GM12878 (cell line): ENCODE data around the gene TNRC6C. TPM values are rescaled to one million over a fixed set of nuclear protein-coding genes. Genes with fewer than 3 reads are reported as not detected.

Experiments used
- ATAC-seq: fragments of 200-7000 bp; cut with Tn5 transposase; 3 replicates; pipeline ENCODE4 v1.9.1; 2020; ENCODE audit warnings: mild to moderate bottlenecking, moderate library complexity
- BruUV-seq: library from RNA; stranded (reverse); fragments of 400-500 nt; replicated peaks from 2 replicates; lab custom pipeline; 2021; lab: Mats Ljungman, UMichigan
- CTCF ChIA-PET: fragments of 300-600 bp; sonication (Branson Sonifier 250); formaldehyde crosslinking; extraction: SDS; loops from one replicate; lab custom pipeline; 2021; ENCODE audit warnings: inconsistent platforms; lab: Yijun Ruan, JAX
- POLR2A ChIA-PET: fragments of 350-600 bp; formaldehyde crosslinking; extraction: SDS; loops from one replicate; lab custom pipeline; 2021; ENCODE audit warnings: inconsistent platforms; lab: Charles Lee
- RAD21 ChIA-PET: fragments of 300-600 bp; sonication (Branson Sonifier 250); formaldehyde crosslinking; loops from one replicate; lab custom pipeline; 2023; ENCODE audit warnings: antibody characterized with exemption; ENCODE audit not compliant: unreplicated experiment; lab: Charles Lee
- SMC1A ChIA-PET: fragments of 300-600 bp; sonication (Branson Sonifier 250); formaldehyde crosslinking; loops from one replicate; lab custom pipeline; 2023; ENCODE audit not compliant: unreplicated experiment, uncharacterized antibody; lab: Charles Lee
- DNase-seq: peaks from one replicate; pipeline ENCODE4 v3.0.0-alpha.2; 2011; ENCODE audit warnings: low read depth, low spot score
- FAIRE-seq: peaks from 3 replicates; lab custom pipeline; 2011; peaks lifted over from hg19 to GRCh38; lab: Jason Lieb, UNC
- H2AFZ ChIP-seq: 2 replicates; pipeline ENCODE4 v1.6.0; 2011; ENCODE audit warnings: low read depth, low read length, control low read depth; ENCODE audit not compliant: control insufficient read depth
- H3K27ac ChIP-seq: 2 replicates; pipeline ENCODE4 v1.5.1; 2011; ENCODE audit warnings: control low read depth; ENCODE audit not compliant: control insufficient read depth, insufficient read depth
- H3K27me3 ChIP-seq, 2 experiments: replicated peaks in 1 of 2; 2 replicates each; pipeline versions ENCODE4 v1.6.0 to v1.6.1; 2011; ENCODE audit warnings: low read length in 1 of 2; ENCODE audit not compliant: control insufficient read depth in 2 of 2, insufficient read depth in 2 of 2
- H3K36me3 ChIP-seq, 2 experiments: 2 replicates each; pipeline ENCODE4 v1.5.1; 2011; ENCODE audit warnings: low read length in 1 of 2; ENCODE audit not compliant: control insufficient read depth in 2 of 2, insufficient read depth in 2 of 2
- H3K4me1 ChIP-seq: 2 replicates; pipeline ENCODE4 v1.6.1; 2011; ENCODE audit warnings: mild to moderate bottlenecking, low read length, moderate library complexity, mixed read lengths; ENCODE audit not compliant: control insufficient read depth, insufficient read depth
- H3K4me2 ChIP-seq: 2 replicates; pipeline ENCODE4 v1.6.0; 2011; ENCODE audit warnings: control low read depth; ENCODE audit not compliant: control insufficient read depth, insufficient read depth
- H3K4me3 ChIP-seq: fragments of 200-600 bp; sonication (generic); 2 replicates; pipeline ENCODE4 v1.5.1; 2016
- H3K79me2 ChIP-seq: 2 replicates; pipeline ENCODE4 v1.6.0; 2011; ENCODE audit warnings: low read length; ENCODE audit not compliant: control insufficient read depth, insufficient read depth
- H3K9ac ChIP-seq: 2 replicates; pipeline ENCODE4 v1.8.0; 2011; ENCODE audit warnings: low read length, control low read depth, mixed read lengths; ENCODE audit not compliant: control insufficient read depth, insufficient read depth
- H3K9me3 ChIP-seq: replicated peaks from 3 replicates; pipeline ENCODE4 v1.5.1; 2011; ENCODE audit warnings: mild to moderate bottlenecking, low read length; ENCODE audit not compliant: control insufficient read depth, insufficient read depth
- H4K20me1 ChIP-seq: 2 replicates; pipeline ENCODE4 v1.6.0; 2011; ENCODE audit not compliant: control insufficient read depth, insufficient read depth
- ASH2L ChIP-seq: fragments of 300-600, 200-600 bp; sonication (generic); IDR thresholded peaks from 2 replicates; pipeline ENCODE4 v1.6.1; 2017; ENCODE audit warnings: low read depth, mild to moderate bottlenecking, borderline replicate concordance
- CHD1 ChIP-seq: IDR thresholded peaks from 2 replicates; pipeline ENCODE4 v1.6.1; 2012; ENCODE audit warnings: low read depth, low read length, improper control_type of control experiment
- CREB1 ChIP-seq: IDR thresholded peaks from 2 replicates; pipeline ENCODE4 v1.6.1; 2012; ENCODE audit warnings: low read depth, mild to moderate bottlenecking, inconsistent platforms
- ESRRA ChIP-seq: IDR thresholded peaks from 2 replicates; pipeline ENCODE4 v1.6.1; 2012; ENCODE audit warnings: mild to moderate bottlenecking, low read length, improper control_type of control experiment
- HSF1 ChIP-seq: fragments of 150-350 bp; IDR thresholded peaks from 2 replicates; pipeline ENCODE4 v1.6.1; 2014; ENCODE audit warnings: mild to moderate bottlenecking, low read depth, low read length
- MYB ChIP-seq: fragments of 150-350 bp; IDR thresholded peaks from 2 replicates; pipeline ENCODE4 v1.6.1; 2014; ENCODE audit warnings: mild to moderate bottlenecking, low read depth, low read length, borderline replicate concordance
- POLR2AphosphoS2 ChIP-seq: IDR thresholded peaks from 2 replicates; pipeline ENCODE4 v1.6.1; 2011; ENCODE audit warnings: low read depth, mild to moderate bottlenecking, low read length, improper control_type of control experiment, moderate library complexity
- SREBF1 ChIP-seq: IDR thresholded peaks from 2 replicates; pipeline ENCODE4 v1.6.1; 2012; ENCODE audit warnings: mild to moderate bottlenecking, low read length
- WGBS: methylation state at CpG from one replicate; pipeline ENCODE4 v1.1.6; 2016; ENCODE audit warnings: low lambda C conversion rate; ENCODE audit not compliant: insufficient replicate concordance, insufficient coverage; ENCODE audit errors: missing lambda C conversion rate; 5-methylcytosine and 5-hydroxymethylcytosine counted together
- in situ Hi-C: fragments of 300-500 bp; cut with MboI; formaldehyde crosslinking; loops from 9 replicates; pipeline ENCODE4 v1.14.3; 2018; ENCODE audit warnings: mixed read lengths
- intact Hi-C: fragments of 100-400 bp; cut with micrococcal nuclease; formaldehyde crosslinking; loops from one replicate; pipeline ENCODE4 v1.14.2; 2022; ENCODE audit not compliant: unreplicated experiment
- polyA plus RNA-seq, 11 experiments: library from polyadenylated mRNA; depleted of rRNA in 4 of 11; unstranded in 6 of 11; stranded (reverse) in 5 of 11; fragments of >200 nt; fragmentation: Nextera tagmentation in 4 of 11; fragmentation: Illumina TruSeq in 1 of 11; extraction: Ambion mirVana in 4 of 11; extraction: Trizol in 1 of 11; gene quantifications; 1 replicate in 1 of 11; 2 replicates in 10 of 11; pipeline versions ENCODE4 v1.2.1 to v1.2.3, GENCODE V29; 2011 to 2016; ENCODE audit warnings: inconsistent platforms in 2 of 11, missing spikeins in 2 of 11, low read depth in 1 of 11
- total RNA-seq, 4 experiments: library from RNA; depleted of rRNA in 3 of 4; stranded (reverse); fragments of >200 nt in 3 of 4; fragmentation: Illumina TruSeq in 1 of 4; extraction: Trizol in 1 of 4; gene quantifications; 2 replicates each; pipeline versions ENCODE4 v1.2.1 to v1.2.3, GENCODE V29; 2013 to 2021
- TF ChIP-seq, protein P1 (sequence below): fragments of 450-650 bp; IDR thresholded peaks from 2 replicates; pipeline ENCODE4 v1.6.1; 2016; ENCODE audit warnings: mild to moderate bottlenecking, moderate library complexity, borderline replicate concordance
- TF ChIP-seq, protein P2 (sequence below): IDR thresholded peaks from 2 replicates; pipeline ENCODE4 v1.6.1; 2011; ENCODE audit warnings: low read depth, low read length, improper control_type of control experiment, borderline replicate concordance

TNRC6C gene
- total and polyA plus RNA-seq, 10 of the 15 experiments (the other 5 are each of a cell fraction or from before 2014, with no cell fraction given): 0.40 to 6.1 (median 0.96) TPM

- H3K4me1 ChIP-seq: peaks cover 7% of the 10 kb centered on the region; the same call in 1 of the 2 replicates
Measured at GRCh38 chr17:77966476-77966875, 8.0 kb downstream of the TNRC6C start.

DNA sequence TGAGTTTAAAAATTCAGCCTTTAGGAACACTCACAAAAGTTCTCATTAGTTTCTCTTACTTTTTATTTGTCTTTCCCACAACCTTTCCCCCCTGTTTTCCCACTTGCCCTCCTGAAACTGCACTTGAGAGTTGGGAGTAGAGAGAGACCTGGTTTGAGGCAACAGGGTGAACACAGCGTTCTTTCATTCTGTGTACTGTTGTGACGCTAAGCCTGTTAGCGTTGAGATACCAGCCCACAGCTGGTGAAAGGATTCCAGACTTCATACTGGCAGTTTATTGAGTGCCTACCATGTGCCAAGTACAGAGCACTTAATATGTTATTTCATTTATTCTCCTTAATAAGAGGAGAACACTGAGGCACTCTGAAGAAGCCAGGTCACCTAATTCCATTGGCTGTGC lies 10.3 kb downstream of the TNRC6C start:
- H3K27ac ChIP-seq: no peak overlapping the region
- ATAC-seq (no peak), DNase-seq (no peak), FAIRE-seq (no peak)
- H2AFZ ChIP-seq: no peak overlapping the region
- no peaks in the 10 kb centered on the region for H4K20me1 ChIP-seq
- no peaks in the 10 kb centered on the region for H3K27me3 ChIP-seq
- H3K4me1 ChIP-seq: no peaks in the 10 kb centered on the region
- H3K9me3 ChIP-seq: no peaks in the 10 kb centered on the region
- 76% methylated on average over 3 of the region's 3 CpGs for WGBS
- intact Hi-C loops: no loop called here
- in situ Hi-C loops: no loop called here
- SMC1A ChIA-PET: no interaction called here
- H3K79me2 ChIP-seq: no peaks in the 10 kb centered on the region
- no TSS peak for BruUV-seq
- no peaks in the 10 kb centered on the region for H3K36me3 ChIP-seq
- H3K4me3 ChIP-seq: no peak overlapping the region
- TF ChIP-seq MYB (no peak), CREB1 (no peak), HSF1 (no peak), ESRRA (no peak), ASH2L (no peak), CHD1 (no peak), POLR2AphosphoS2 (no peak)
- TF ChIP-seq, protein P1, sequence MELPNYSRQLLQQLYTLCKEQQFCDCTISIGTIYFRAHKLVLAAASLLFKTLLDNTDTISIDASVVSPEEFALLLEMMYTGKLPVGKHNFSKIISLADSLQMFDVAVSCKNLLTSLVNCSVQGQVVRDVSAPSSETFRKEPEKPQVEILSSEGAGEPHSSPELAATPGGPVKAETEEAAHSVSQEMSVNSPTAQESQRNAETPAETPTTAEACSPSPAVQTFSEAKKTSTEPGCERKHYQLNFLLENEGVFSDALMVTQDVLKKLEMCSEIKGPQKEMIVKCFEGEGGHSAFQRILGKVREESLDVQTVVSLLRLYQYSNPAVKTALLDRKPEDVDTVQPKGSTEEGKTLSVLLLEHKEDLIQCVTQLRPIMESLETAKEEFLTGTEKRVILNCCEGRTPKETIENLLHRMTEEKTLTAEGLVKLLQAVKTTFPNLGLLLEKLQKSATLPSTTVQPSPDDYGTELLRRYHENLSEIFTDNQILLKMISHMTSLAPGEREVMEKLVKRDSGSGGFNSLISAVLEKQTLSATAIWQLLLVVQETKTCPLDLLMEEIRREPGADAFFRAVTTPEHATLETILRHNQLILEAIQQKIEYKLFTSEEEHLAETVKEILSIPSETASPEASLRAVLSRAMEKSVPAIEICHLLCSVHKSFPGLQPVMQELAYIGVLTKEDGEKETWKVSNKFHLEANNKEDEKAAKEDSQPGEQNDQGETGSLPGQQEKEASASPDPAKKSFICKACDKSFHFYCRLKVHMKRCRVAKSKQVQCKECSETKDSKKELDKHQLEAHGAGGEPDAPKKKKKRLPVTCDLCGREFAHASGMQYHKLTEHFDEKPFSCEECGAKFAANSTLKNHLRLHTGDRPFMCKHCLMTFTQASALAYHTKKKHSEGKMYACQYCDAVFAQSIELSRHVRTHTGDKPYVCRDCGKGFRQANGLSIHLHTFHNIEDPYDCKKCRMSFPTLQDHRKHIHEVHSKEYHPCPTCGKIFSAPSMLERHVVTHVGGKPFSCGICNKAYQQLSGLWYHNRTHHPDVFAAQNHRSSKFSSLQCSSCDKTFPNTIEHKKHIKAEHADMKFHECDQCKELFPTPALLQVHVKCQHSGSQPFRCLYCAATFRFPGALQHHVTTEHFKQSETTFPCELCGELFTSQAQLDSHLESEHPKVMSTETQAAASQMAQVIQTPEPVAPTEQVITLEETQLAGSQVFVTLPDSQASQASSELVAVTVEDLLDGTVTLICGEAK: no peak
- TF ChIP-seq, protein P2, sequence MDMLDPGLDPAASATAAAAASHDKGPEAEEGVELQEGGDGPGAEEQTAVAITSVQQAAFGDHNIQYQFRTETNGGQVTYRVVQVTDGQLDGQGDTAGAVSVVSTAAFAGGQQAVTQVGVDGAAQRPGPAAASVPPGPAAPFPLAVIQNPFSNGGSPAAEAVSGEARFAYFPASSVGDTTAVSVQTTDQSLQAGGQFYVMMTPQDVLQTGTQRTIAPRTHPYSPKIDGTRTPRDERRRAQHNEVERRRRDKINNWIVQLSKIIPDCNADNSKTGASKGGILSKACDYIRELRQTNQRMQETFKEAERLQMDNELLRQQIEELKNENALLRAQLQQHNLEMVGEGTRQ: no peak
- H3K9ac ChIP-seq: no peak overlapping the region
- no peak overlapping the region for H3K4me2 ChIP-seq
- RAD21 ChIA-PET: no interaction called here
- CTCF ChIA-PET: no interaction called here
- POLR2A ChIA-PET: no interaction called here

More at GRCh38 chr17:77966476-77966875, 8.0 kb downstream of the TNRC6C start:
- Histone ChIP-seq H3K4me2 (no peak overlapping the region), H3K4me3 (no peak overlapping the region), H3K9me3 (no peaks in the 10 kb centered on the region), H3K79me2 (no peaks in the 10 kb centered on the region), H4K20me1 (no peaks in the 10 kb centered on the region), H3K9ac (no peak overlapping the region), H2AFZ (no peak overlapping the region), H3K27me3 (no peaks in the 10 kb centered on the region), H3K36me3 (no peaks in the 10 kb centered on the region), H3K27ac (no peak overlapping the region)
- no peak for ATAC-seq
- DNase-seq: no peak
- SMC1A ChIA-PET: interaction anchor here (1.8 to 1.9 kb wide), 2 partner anchors 52 to 142 kb away, joined by 3 to 7 read pairs; no protein-coding TSS in a partner anchor
- POLR2A ChIA-PET: interaction anchor here (0.5 kb wide), 1 partner anchor 1438 kb away, joined by 3 read pairs; no protein-coding TSS in a partner anchor
- no peak for TF ChIP-seq SREBF1
- intact Hi-C loops (no loop called here), in situ Hi-C loops (no loop called here)
- no peak for FAIRE-seq
- 36% methylated on average over 2 of the region's 2 CpGs for WGBS
- CTCF ChIA-PET: no interaction called here
- no TSS peak for BruUV-seq
- RAD21 ChIA-PET: no interaction called here
